GM20000 (cell line): ENCODE results near the gene SLC24A4.
A peak's percentile ranks its signal among the peaks of the same experiment; 100 is the strongest.

Experiments
- DNase-seq: peaks from one replicate; pipeline ENCODE4 v3.0.0; 2012; ENCODE audit warnings: low spot score
- CTCF ChIP-seq: IDR thresholded peaks from 2 replicates; pipeline ENCODE4 v1.5.1; 2012; ENCODE audit warnings: mild to moderate bottlenecking, control low read depth; ENCODE audit errors: extremely low read depth, missing control alignments

Gene SLC24A4

DNA sequence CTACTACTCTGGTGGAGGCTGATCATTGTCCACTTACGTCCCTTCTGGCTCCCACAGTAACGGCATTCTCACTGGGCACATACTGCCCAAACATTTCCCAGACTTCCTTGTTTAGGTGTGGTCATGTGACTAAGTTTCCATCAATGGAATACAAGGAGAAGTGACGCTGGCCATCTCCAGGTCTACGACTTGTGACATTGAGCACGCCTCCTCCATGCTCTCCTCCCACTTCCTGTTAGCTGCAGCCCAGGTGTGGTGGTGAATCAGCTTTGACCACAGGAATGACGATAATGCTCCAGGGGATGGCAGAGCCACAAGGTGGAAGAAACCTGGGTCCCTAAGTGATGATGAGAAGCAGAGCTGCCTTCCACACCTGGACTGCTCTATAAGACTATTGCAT lies 6.0 kb upstream of the SLC24A4 start:
- DNase-seq: no peak

GRCh38 chr14:92317511-92317910 lies 5.5 kb upstream of the SLC24A4 start:
- DNase-seq: no peak
- no peak for TF ChIP-seq CTCF

More for the DNA sequence above, 6.0 kb upstream of the SLC24A4 start:
- no peak for TF ChIP-seq CTCF

GRCh38 chr14:92321701-92322100 lies 1.3 kb upstream of the SLC24A4 start:
- DNase-seq: no peak
- no peak for TF ChIP-seq CTCF

GRCh38 chr14:92322516-92322915 lies 449 bp upstream of the SLC24A4 start:
- TF ChIP-seq CTCF: no peak
- DNase-seq: peak; percentile 15

DNA sequence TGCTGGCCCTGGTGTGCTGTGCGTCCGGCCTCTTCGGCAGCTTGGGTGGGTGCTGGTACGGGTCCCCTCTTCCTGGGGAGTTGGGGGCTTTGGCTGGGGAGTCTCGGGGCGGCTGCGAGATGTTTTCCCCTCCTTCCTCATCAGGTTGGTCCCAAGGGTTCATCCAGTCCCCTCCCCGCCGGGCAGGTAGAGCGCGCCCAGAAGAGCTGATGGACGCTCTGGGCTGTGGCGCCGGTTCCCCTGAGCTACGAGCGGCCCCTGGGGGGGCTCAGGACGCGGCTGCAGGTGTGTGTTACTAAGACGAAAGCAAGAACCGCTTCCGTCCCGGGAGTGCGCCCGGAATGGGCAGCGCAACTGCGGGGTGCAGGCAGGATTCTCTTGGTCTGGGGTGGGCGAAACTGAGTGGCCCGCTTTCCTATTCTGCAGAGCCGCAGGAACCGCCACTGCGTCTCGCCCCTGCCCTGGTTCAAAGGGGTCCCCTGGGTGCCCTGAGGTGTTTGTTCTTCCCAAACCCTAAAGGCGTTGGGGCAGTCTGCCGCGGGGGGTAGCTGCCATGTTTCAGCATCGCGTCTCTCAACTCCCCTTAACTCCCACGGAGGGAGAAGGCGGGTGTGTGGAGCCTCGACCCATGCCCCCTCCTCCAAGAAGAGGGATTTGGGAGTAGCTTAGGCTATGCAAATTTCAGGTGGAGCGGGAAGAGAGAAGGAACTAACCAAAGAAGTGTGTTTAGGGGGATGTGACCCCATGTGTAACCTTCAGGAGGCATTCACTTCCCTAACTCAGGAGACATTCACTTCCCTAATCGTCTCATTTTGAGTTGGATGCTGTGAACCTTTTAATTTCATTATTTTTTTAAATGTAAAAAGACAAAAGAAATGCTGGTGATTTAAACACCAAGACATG lies 1.2 kb downstream of the SLC24A4 start:
- TF ChIP-seq CTCF: no peak
- peak; percentile 23 for DNase-seq

DNA sequence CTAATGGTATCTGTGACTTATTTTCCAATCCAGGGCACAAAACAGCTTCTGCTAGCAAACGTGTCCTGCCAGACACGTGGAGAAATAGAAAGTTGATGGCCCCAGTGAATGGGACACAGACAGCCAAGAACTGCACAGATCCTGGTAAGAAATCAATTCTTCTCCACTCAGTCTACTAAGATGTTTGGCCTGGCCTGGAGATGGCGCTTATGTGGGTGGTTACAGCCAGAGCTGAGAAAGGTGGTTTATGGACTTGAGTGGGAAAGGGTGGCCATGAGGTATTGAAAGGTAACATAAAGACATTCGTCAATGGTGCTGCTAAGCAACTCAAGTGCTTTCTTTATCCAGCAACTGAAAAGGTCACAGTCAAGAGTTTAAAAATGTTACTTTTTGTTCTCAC lies 2.9 kb downstream of the SLC24A4 start:
- DNase-seq: peak; percentile 44
- no peak for TF ChIP-seq CTCF

GRCh38 chr14:92328664-92329255 lies 5.8 kb downstream of the SLC24A4 start:
- peak; percentile 12 for TF ChIP-seq CTCF
- DNase-seq: peak; percentile 22
